Breast epithelium (tissue), 4 donors: ENCODE measurements around the gene VEGFC. TPM values are rescaled to one million over a fixed set of nuclear protein-coding genes. Genes with fewer than 3 reads are reported as not detected.

ENCODE experiments used
- DNase-seq, 2 donors: peaks; one replicate each; pipeline ENCODE4 v3.0.0-alpha.2; 2019; ENCODE audit warnings: low spot score in 2 of 2
- H3K27ac ChIP-seq, 2 donors: fragments of 200-600 bp; sonication (generic) in 1 of 2; one replicate each; pipeline ENCODE4 v1.5.1; 2016 to 2019; ENCODE audit warnings: mild to moderate bottlenecking in 1 of 2
- H3K27me3 ChIP-seq, 2 donors: fragments of 200-600 bp; sonication (generic) in 1 of 2; one replicate each; pipeline versions ENCODE4 v1.5.1 to v1.6.0; 2017 to 2019; ENCODE audit warnings: control low read depth in 1 of 2, mild to moderate bottlenecking in 1 of 2
- H3K36me3 ChIP-seq: fragments of 200-600 bp; one replicate; pipeline ENCODE4 v1.5.1; 2019
- H3K4me1 ChIP-seq, 2 donors: fragments of 200-600 bp; sonication (generic); one replicate each; pipeline ENCODE4 v1.5.1; 2016 to 2019; ENCODE audit warnings: control low read depth in 1 of 2
- H3K4me3 ChIP-seq, 3 donors: fragments of 200-600 bp; sonication (generic); 1 replicate in 2 of 3; 2 replicates in 1 of 3; pipeline ENCODE4 v1.5.1; 2016 to 2019; ENCODE audit warnings: mild to moderate bottlenecking in 3 of 3, moderate library complexity in 2 of 3
- H3K9me3 ChIP-seq, 2 donors: fragments of 200-600 bp; sonication (generic) in 1 of 2; one replicate each; pipeline ENCODE4 v1.5.1; 2016 to 2019; ENCODE audit warnings: control low read depth in 1 of 2
- CTCF ChIP-seq, 3 donors: fragments of 450-650 bp; IDR thresholded peaks; one replicate each; pipeline ENCODE4 v1.5.1; 2016 to 2017; ENCODE audit warnings: antibody characterized with exemption in 3 of 3, mild to moderate bottlenecking in 3 of 3, moderate library complexity in 3 of 3
- POLR2A ChIP-seq: fragments of 450-650 bp; IDR thresholded peaks from one replicate; pipeline ENCODE4 v1.6.1; 2016; ENCODE audit warnings: antibody characterized with exemption, mild to moderate bottlenecking, moderate library complexity
- POLR2AphosphoS5 ChIP-seq, 3 donors: sonication (generic); formaldehyde crosslinking; IDR thresholded peaks; one replicate each; pipeline ENCODE4 v1.6.1; 2017; ENCODE audit warnings: antibody characterized with exemption in 3 of 3
- intact Hi-C: fragments of 100-400 bp; cut with DNase I; formaldehyde crosslinking; loops from one replicate; pipeline ENCODE4 v1.15.1; 2023; ENCODE audit warnings: low total_unique reads
- total RNA-seq, 3 donors: library from RNA; depleted of rRNA; stranded (reverse); fragments of >200 nt; gene quantifications; one replicate each; pipeline ENCODE4 v1.1.0, GENCODE V29; 2016

VEGFC gene
- total RNA-seq, 3 donors from 2014 or later: 6.9 to 17.0 (median 11.2) TPM

- no peak overlapping the region for H3K27ac ChIP-seq
- DNase-seq: no peak
- no peaks in the 10 kb centered on the region for H3K27me3 ChIP-seq
- no peaks in the 10 kb centered on the region for H3K36me3 ChIP-seq
- TF ChIP-seq CTCF (IDR thresholded peaks at IDR 0.05): no peak
- no peak for TF ChIP-seq POLR2AphosphoS5 (IDR thresholded peaks at IDR 0.05)
- TF ChIP-seq POLR2A: no peak
- no peaks in the 10 kb centered on the region for H3K9me3 ChIP-seq
- intact Hi-C loops: no loop called here
- no peaks in the 10 kb centered on the region for H3K4me1 ChIP-seq
- H3K4me3 ChIP-seq: no peak overlapping the region
These were observed 102.0 kb downstream of the VEGFC start for GRCh38 chr4:176690716-176691115.

- no peak for TF ChIP-seq POLR2AphosphoS5 (IDR thresholded peaks at IDR 0.05)
- TF ChIP-seq POLR2A: no peak
- TF ChIP-seq CTCF (IDR thresholded peaks at IDR 0.05): no peak
- Histone ChIP-seq H3K9me3 (no peaks in the 10 kb centered on the region), H3K27me3 (no peaks in the 10 kb centered on the region), H3K36me3 (no peaks in the 10 kb centered on the region), H3K4me1 (no peaks in the 10 kb centered on the region), H3K27ac (peak overlapping the region in 1 of 2 donors; percentile 38), H3K4me3 (no peak overlapping the region)
- no peak for DNase-seq
- intact Hi-C loops: no loop called here
These were observed 112.0 kb downstream of the VEGFC start for GRCh38 chr4:176680668-176681180.

GRCh38 chr4:176676901-176677300, 115.8 kb downstream of the VEGFC start:
- H3K36me3 ChIP-seq: no peaks in the 10 kb centered on the region

GRCh38 chr4:176675810-176676209, 116.9 kb downstream of the VEGFC start:
- Histone ChIP-seq H3K9me3 (no peaks in the 10 kb centered on the region), H3K4me3 (no peak overlapping the region), H3K27ac (no peak overlapping the region), H3K36me3 (no peaks in the 10 kb centered on the region), H3K27me3 (no peaks in the 10 kb centered on the region), H3K4me1 (no peaks in the 10 kb centered on the region)
- intact Hi-C loops: no loop called here
- no peak for TF ChIP-seq POLR2AphosphoS5 (IDR thresholded peaks at IDR 0.05)
- no peak for TF ChIP-seq POLR2A
- no peak for TF ChIP-seq CTCF (IDR thresholded peaks at IDR 0.05)
- no peak for DNase-seq

More at GRCh38 chr4:176676901-176677300, 115.8 kb downstream of the VEGFC start:
- no peak for DNase-seq
- no peak for TF ChIP-seq CTCF (IDR thresholded peaks at IDR 0.05)
- no peak for TF ChIP-seq POLR2A
- no peak for TF ChIP-seq POLR2AphosphoS5 (IDR thresholded peaks at IDR 0.05)
- intact Hi-C loops: no loop called here
- Histone ChIP-seq H3K4me1 (no peaks in the 10 kb centered on the region), H3K27me3 (no peaks in the 10 kb centered on the region), H3K9me3 (no peaks in the 10 kb centered on the region), H3K27ac (no peak overlapping the region), H3K4me3 (no peak overlapping the region)

- DNase-seq: no peak
- no peak overlapping the region for H3K27ac ChIP-seq
- intact Hi-C loops: no loop called here
- H3K9me3 ChIP-seq: no peaks in the 10 kb centered on the region
- no peaks in the 10 kb centered on the region for H3K27me3 ChIP-seq
- H3K36me3 ChIP-seq: no peaks in the 10 kb centered on the region
- TF ChIP-seq POLR2A: no peak
- no peak for TF ChIP-seq CTCF (IDR thresholded peaks at IDR 0.05)
- TF ChIP-seq POLR2AphosphoS5 (IDR thresholded peaks at IDR 0.05): no peak
- H3K4me1 ChIP-seq: no peaks in the 10 kb centered on the region
- no peak overlapping the region for H3K4me3 ChIP-seq
These were observed 121.2 kb downstream of the VEGFC start for GRCh38 chr4:176671532-176671931.
